GM12878 (cell line): Measurements from ENCODE around the gene LMAN2. TPM values are rescaled to one million over a fixed set of nuclear protein-coding genes. Genes with fewer than 3 reads are reported as not detected.

Source experiments
- ATAC-seq: fragments of 200-7000 bp; cut with Tn5 transposase; 3 replicates; pipeline ENCODE4 v1.9.1; 2020; ENCODE audit warnings: mild to moderate bottlenecking, moderate library complexity
- BruUV-seq: library from RNA; stranded (reverse); fragments of 400-500 nt; replicated peaks from 2 replicates; lab custom pipeline; 2021; lab: Mats Ljungman, UMichigan
- CTCF ChIA-PET: fragments of 300-600 bp; sonication (Branson Sonifier 250); formaldehyde crosslinking; extraction: SDS; loops from one replicate; lab custom pipeline; 2021; ENCODE audit warnings: inconsistent platforms; lab: Yijun Ruan, JAX
- POLR2A ChIA-PET: fragments of 350-600 bp; formaldehyde crosslinking; extraction: SDS; loops from one replicate; lab custom pipeline; 2021; ENCODE audit warnings: inconsistent platforms; lab: Charles Lee
- RAD21 ChIA-PET: fragments of 300-600 bp; sonication (Branson Sonifier 250); formaldehyde crosslinking; loops from one replicate; lab custom pipeline; 2023; ENCODE audit warnings: antibody characterized with exemption; ENCODE audit not compliant: unreplicated experiment; lab: Charles Lee
- SMC1A ChIA-PET: fragments of 300-600 bp; sonication (Branson Sonifier 250); formaldehyde crosslinking; loops from one replicate; lab custom pipeline; 2023; ENCODE audit not compliant: unreplicated experiment, uncharacterized antibody; lab: Charles Lee
- DNase-seq: peaks from one replicate; pipeline ENCODE4 v3.0.0-alpha.2; 2011; ENCODE audit warnings: low read depth, low spot score
- FAIRE-seq: peaks from 3 replicates; lab custom pipeline; 2011; peaks lifted over from hg19 to GRCh38; lab: Jason Lieb, UNC
- H2AFZ ChIP-seq: 2 replicates; pipeline ENCODE4 v1.6.0; 2011; ENCODE audit warnings: low read depth, low read length, control low read depth; ENCODE audit not compliant: control insufficient read depth
- H3K27ac ChIP-seq: 2 replicates; pipeline ENCODE4 v1.5.1; 2011; ENCODE audit warnings: control low read depth; ENCODE audit not compliant: control insufficient read depth, insufficient read depth
- H3K27me3 ChIP-seq, 2 experiments: replicated peaks in 1 of 2; 2 replicates each; pipeline versions ENCODE4 v1.6.0 to v1.6.1; 2011; ENCODE audit warnings: low read length in 1 of 2; ENCODE audit not compliant: control insufficient read depth in 2 of 2, insufficient read depth in 2 of 2
- H3K36me3 ChIP-seq, 2 experiments: 2 replicates each; pipeline ENCODE4 v1.5.1; 2011; ENCODE audit warnings: low read length in 1 of 2; ENCODE audit not compliant: control insufficient read depth in 2 of 2, insufficient read depth in 2 of 2
- H3K4me1 ChIP-seq: 2 replicates; pipeline ENCODE4 v1.6.1; 2011; ENCODE audit warnings: mild to moderate bottlenecking, low read length, moderate library complexity, mixed read lengths; ENCODE audit not compliant: control insufficient read depth, insufficient read depth
- H3K4me2 ChIP-seq: 2 replicates; pipeline ENCODE4 v1.6.0; 2011; ENCODE audit warnings: control low read depth; ENCODE audit not compliant: control insufficient read depth, insufficient read depth
- H3K4me3 ChIP-seq: fragments of 200-600 bp; sonication (generic); 2 replicates; pipeline ENCODE4 v1.5.1; 2016
- H3K79me2 ChIP-seq: 2 replicates; pipeline ENCODE4 v1.6.0; 2011; ENCODE audit warnings: low read length; ENCODE audit not compliant: control insufficient read depth, insufficient read depth
- H3K9ac ChIP-seq: 2 replicates; pipeline ENCODE4 v1.8.0; 2011; ENCODE audit warnings: low read length, control low read depth, mixed read lengths; ENCODE audit not compliant: control insufficient read depth, insufficient read depth
- H3K9me3 ChIP-seq: replicated peaks from 3 replicates; pipeline ENCODE4 v1.5.1; 2011; ENCODE audit warnings: mild to moderate bottlenecking, low read length; ENCODE audit not compliant: control insufficient read depth, insufficient read depth
- H4K20me1 ChIP-seq: 2 replicates; pipeline ENCODE4 v1.6.0; 2011; ENCODE audit not compliant: control insufficient read depth, insufficient read depth
- CHD4 ChIP-seq: fragments of 200-600 bp; sonication (generic); IDR thresholded peaks from 2 replicates; pipeline ENCODE4 v1.6.1; 2016; ENCODE audit warnings: mild to moderate bottlenecking
- EGR1 ChIP-seq, 2 experiments: IDR thresholded peaks; 1 replicate in 1 of 2; 2 replicates in 1 of 2; pipeline ENCODE4 v1.6.1; 2011 to 2012; ENCODE audit warnings: low read depth in 2 of 2, low read length in 2 of 2, borderline replicate concordance in 1 of 2, mild to moderate bottlenecking in 1 of 2, moderate library complexity in 1 of 2
- EZH2 ChIP-seq: IDR thresholded peaks from 2 replicates; pipeline ENCODE4 v1.6.1; 2012; ENCODE audit warnings: low read depth, mild to moderate bottlenecking, control low read depth, inconsistent platforms, low read length, borderline replicate concordance; ENCODE audit not compliant: control insufficient read depth
- HSF1 ChIP-seq: fragments of 150-350 bp; IDR thresholded peaks from 2 replicates; pipeline ENCODE4 v1.6.1; 2014; ENCODE audit warnings: mild to moderate bottlenecking, low read depth, low read length
- MEF2B ChIP-seq: fragments of 450-650 bp; IDR thresholded peaks from 2 replicates; pipeline ENCODE4 v1.6.1; 2018; ENCODE audit warnings: mild to moderate bottlenecking, moderate library complexity; ENCODE audit not compliant: partially characterized antibody, poor library complexity, severe bottlenecking
- MYB ChIP-seq: fragments of 150-350 bp; IDR thresholded peaks from 2 replicates; pipeline ENCODE4 v1.6.1; 2014; ENCODE audit warnings: mild to moderate bottlenecking, low read depth, low read length, borderline replicate concordance
- NFIC ChIP-seq: IDR thresholded peaks from 2 replicates; pipeline ENCODE4 v1.6.1; 2012; ENCODE audit warnings: low read depth, mild to moderate bottlenecking, inconsistent platforms, low read length, moderate library complexity
- SREBF2 ChIP-seq: IDR thresholded peaks from 2 replicates; pipeline ENCODE4 v1.6.1; 2012; ENCODE audit warnings: mild to moderate bottlenecking, low read length
- SUZ12 ChIP-seq: fragments of 200-600 bp; sonication (generic); IDR thresholded peaks from one replicate; pipeline ENCODE4 v1.6.1; 2018; ENCODE audit warnings: antibody characterized with exemption, mild to moderate bottlenecking; ENCODE audit not compliant: unreplicated experiment
- ZSCAN29 ChIP-seq: fragments of 450-650 bp; IDR thresholded peaks from 2 replicates; pipeline ENCODE4 v1.6.1; 2017; ENCODE audit warnings: mild to moderate bottlenecking, moderate library complexity
- WGBS: methylation state at CpG from one replicate; pipeline ENCODE4 v1.1.6; 2016; ENCODE audit warnings: low lambda C conversion rate; ENCODE audit not compliant: insufficient replicate concordance, insufficient coverage; ENCODE audit errors: missing lambda C conversion rate; 5-methylcytosine and 5-hydroxymethylcytosine counted together
- in situ Hi-C: fragments of 300-500 bp; cut with MboI; formaldehyde crosslinking; loops from 9 replicates; pipeline ENCODE4 v1.14.3; 2018; ENCODE audit warnings: mixed read lengths
- intact Hi-C: fragments of 100-400 bp; cut with micrococcal nuclease; formaldehyde crosslinking; loops from one replicate; pipeline ENCODE4 v1.14.2; 2022; ENCODE audit not compliant: unreplicated experiment
- polyA plus RNA-seq, 11 experiments: library from polyadenylated mRNA; depleted of rRNA in 4 of 11; unstranded in 6 of 11; stranded (reverse) in 5 of 11; fragments of >200 nt; fragmentation: Nextera tagmentation in 4 of 11; fragmentation: Illumina TruSeq in 1 of 11; extraction: Ambion mirVana in 4 of 11; extraction: Trizol in 1 of 11; gene quantifications; 1 replicate in 1 of 11; 2 replicates in 10 of 11; pipeline versions ENCODE4 v1.2.1 to v1.2.3, GENCODE V29; 2011 to 2016; ENCODE audit warnings: inconsistent platforms in 2 of 11, missing spikeins in 2 of 11, low read depth in 1 of 11
- total RNA-seq, 4 experiments: library from RNA; depleted of rRNA in 3 of 4; stranded (reverse); fragments of >200 nt in 3 of 4; fragmentation: Illumina TruSeq in 1 of 4; extraction: Trizol in 1 of 4; gene quantifications; 2 replicates each; pipeline versions ENCODE4 v1.2.1 to v1.2.3, GENCODE V29; 2013 to 2021
- TF ChIP-seq, protein P1 (sequence below): IDR thresholded peaks from 2 replicates; pipeline ENCODE4 v1.6.1; 2012; ENCODE audit warnings: low read depth, low read length, improper control_type of control experiment

LMAN2 gene
- total and polyA plus RNA-seq, 10 of the 15 experiments (the other 5 are each of a cell fraction or from before 2014, with no cell fraction given): 2.4 to 264 (median 147) TPM

- TF ChIP-seq, protein P1, sequence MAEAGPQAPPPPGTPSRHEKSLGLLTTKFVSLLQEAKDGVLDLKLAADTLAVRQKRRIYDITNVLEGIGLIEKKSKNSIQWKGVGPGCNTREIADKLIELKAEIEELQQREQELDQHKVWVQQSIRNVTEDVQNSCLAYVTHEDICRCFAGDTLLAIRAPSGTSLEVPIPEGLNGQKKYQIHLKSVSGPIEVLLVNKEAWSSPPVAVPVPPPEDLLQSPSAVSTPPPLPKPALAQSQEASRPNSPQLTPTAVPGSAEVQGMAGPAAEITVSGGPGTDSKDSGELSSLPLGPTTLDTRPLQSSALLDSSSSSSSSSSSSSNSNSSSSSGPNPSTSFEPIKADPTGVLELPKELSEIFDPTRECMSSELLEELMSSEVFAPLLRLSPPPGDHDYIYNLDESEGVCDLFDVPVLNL: no peak
- TF ChIP-seq ZSCAN29: no peak
- no peak for TF ChIP-seq EGR1 (IDR thresholded peaks at IDR 0.05; ENCODE audit: borderline replicate concordance in 1 of 2, low read depth in 2 of 2, low read length in 2 of 2)
- no peak for TF ChIP-seq CHD4
- TF ChIP-seq MYB: no peak
- no peak for TF ChIP-seq NFIC
- TF ChIP-seq SUZ12: no peak
- no peak for TF ChIP-seq EZH2
- no peak for TF ChIP-seq SREBF2
These were observed 44.6 kb upstream of the LMAN2 start (continued) for GRCh38 chr5:177396078-177396477.

DNA sequence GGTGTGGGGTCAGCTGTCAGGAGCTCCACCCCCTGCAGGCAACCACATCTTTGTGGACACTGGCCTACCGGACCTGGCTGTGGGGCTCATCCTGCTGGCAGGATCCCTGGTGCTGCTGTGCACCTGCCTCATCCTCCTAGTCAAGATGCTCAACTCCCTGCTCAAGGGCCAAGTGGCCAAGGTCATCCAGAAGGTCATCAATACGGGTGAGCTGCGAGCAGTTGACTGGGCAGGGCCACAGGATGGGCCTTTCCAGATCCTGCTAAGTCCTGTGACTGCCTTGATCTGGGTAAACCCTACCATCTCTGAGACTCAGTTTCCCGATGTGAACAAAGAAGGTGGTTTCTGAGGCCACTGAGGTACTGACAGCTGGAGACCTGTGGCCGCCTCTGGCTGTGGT, 42.5 kb upstream of the LMAN2 start:
- BruUV-seq: no TSS peak
- ChIA-PET CTCF (interaction anchor here (0.6 to 8.4 kb wide), 5 partner anchors 9 to 142 kb away, joined by 3 to 240 read pairs (median 11); partner anchors contain the start of genes PFN3 and SLC34A1), POLR2A (interaction anchor here (1.0 to 6.0 kb wide), 6 partner anchors 10 to 115 kb away, joined by 3 to 56 read pairs (median 4); partner anchors contain the start of gene GRK6), RAD21 (interaction anchor here (1.1 to 6.2 kb wide), 3 partner anchors 34 to 85 kb away, joined by 3 to 108 read pairs (median 6); no protein-coding TSS in a partner anchor), SMC1A (interaction anchor here (0.6 to 1.0 kb wide), 3 partner anchors 10 to 1158 kb away, joined by 3 read pairs; no protein-coding TSS in a partner anchor)
- FAIRE-seq (no peak), ATAC-seq (no peak), DNase-seq (no peak)
- 63% methylated on average over 5 of the region's 5 CpGs for WGBS
- no peak overlapping the region for H3K4me2 ChIP-seq
- H3K79me2 ChIP-seq: no peaks in the 10 kb centered on the region
- no peak overlapping the region for H3K4me3 ChIP-seq
- no peaks in the 10 kb centered on the region for H3K36me3 ChIP-seq
- no peaks in the 10 kb centered on the region for H3K27me3 ChIP-seq
- no peak overlapping the region for H2AFZ ChIP-seq
- peaks cover 15% of the 10 kb centered on the region for H3K4me1 ChIP-seq
- H3K9me3 ChIP-seq: no peaks in the 10 kb centered on the region
- H4K20me1 ChIP-seq: no peaks in the 10 kb centered on the region
- no peak overlapping the region for H3K9ac ChIP-seq
- no peak for TF ChIP-seq HSF1
- no peak for TF ChIP-seq MEF2B
- intact Hi-C loops: loop anchor here (5.0 kb wide), 1 partner anchor 198 kb away; the partner anchor contains the start of gene TMED9
- in situ Hi-C loops: loop anchor here (25.0 kb wide), 1 partner anchor 1357 kb away; no protein-coding TSS in a partner anchor
- H3K27ac ChIP-seq: no peak overlapping the region
